Activated CD8-positive, alpha-beta memory T cell treated with anti-CD3 and anti-CD28 coated beads, Interleukin-2, amount 50 U/mL, for 48 hours (primary cell): ENCODE results near the gene CCL16.
"Not testable (repeated sequence)": the region's sequence is repeated elsewhere in the genome, so short reads cannot be mapped to it uniquely, and the experiment has no call there.

Source experiments
- DNase-seq: peaks from one replicate; pipeline ENCODE4 v3.0.0-alpha.2; 2020

CCL16 gene

DNA sequence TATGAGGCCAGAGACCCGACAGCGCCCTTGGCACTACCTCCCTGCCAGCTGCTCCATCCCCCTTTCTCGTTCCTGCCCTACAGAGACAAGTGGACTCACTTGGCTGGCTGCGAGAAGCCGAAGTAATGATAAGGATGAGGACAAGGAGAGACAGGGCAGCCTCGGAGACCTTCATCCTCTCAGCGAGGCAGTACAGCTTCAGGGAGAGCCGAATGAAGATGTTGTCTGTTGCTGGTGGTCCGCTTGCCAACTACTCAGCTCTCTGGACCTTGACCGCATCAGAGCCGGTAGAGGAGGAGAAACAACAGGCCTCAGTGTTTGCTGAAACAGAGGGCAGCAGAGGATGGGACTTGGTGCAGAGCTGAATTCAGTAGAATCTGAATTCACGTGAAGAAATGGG, at the start of gene CCL16:
TSS of gene CCL16 (minus strand) at position 252 of the 400 bp plus-strand sequence. CDS start at position 175, 77 bp downstream.
- no peak for DNase-seq

DNA sequence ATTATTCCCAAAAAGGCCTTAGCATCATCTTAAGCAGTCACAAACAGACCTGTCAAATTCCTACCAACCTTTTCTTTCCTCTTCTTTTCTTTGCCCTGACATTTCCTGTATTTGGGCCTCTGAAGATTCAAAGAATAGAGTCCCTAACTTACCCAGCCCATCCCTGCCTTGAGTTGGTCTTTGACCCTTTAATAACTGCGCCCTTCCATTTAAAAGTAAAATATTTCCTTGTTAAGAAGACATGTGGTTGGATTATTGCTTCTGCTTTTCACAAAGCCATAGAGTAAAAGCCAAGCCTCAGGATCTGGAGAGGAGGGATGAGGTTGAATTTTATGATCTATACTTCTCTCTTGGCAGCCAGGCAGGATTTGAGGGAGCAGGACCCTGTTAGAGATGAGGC, 49.7 kb upstream of the CCL16 start:
- no peak for DNase-seq

GRCh38 chr17:36027761-36028160, 46.5 kb upstream of the CCL16 start:
- no peak for DNase-seq

DNA sequence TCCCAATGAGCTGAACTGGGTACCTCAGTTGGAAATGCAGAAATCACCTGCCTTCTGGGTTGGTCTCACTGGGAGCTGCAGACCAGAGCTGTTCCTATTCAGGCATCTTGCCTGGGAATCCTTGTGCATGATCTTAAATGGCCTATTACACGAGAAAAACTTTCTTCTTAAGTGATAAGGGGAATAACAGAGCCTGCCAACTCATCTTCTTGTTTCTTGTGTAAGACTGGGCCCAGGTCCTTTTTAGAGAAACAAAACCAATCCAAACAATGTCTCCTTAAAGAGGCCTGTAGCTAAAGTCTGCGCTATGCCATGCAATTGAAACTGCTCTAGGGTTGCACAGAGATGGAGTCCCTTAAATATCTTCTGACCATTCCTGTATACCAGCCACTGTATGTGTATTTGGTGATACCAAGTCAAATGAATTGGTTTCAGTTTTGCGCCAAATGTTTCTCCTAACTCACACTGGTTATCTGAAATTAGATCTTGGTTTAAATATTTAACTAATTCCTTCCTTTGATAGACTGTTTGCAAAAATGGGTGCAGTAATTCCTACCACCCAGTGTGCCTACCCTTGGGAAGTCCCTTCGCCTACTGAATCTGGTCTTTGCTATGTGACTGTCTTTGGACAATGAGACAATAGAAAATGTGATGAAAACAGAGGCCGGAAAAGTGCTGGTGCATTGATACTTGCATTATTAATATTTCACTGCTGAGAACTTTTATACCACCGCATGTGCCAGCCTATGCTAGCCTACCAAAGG, 43.0 kb upstream of the CCL16 start:
- no peak for DNase-seq

GRCh38 chr17:36019423-36019822, 38.1 kb upstream of the CCL16 start:
- DNase-seq, result no peak

DNA sequence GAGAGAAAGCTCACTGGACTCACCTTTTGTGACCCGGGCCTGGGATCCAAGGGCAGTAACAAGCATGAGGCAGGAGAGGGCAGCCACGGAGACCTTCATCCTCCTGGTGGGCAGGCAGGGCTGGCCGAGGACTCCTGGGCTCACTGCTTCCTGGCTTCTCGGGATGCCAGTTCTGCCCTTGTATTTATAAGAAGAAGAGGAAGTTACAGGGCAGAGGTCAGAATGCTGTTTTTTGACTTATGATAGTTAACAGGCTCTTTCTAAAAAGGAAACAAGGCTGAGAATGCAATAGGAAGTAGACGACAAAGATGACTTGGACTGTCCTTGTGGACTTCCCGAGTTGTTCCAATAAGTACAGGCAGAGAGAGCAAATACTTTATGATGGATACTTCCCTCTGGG, 36.5 kb upstream of the CCL16 start, which contains the start of gene CCL23:
TSS of gene CCL23 (minus strand) at position 174 of the 400 bp plus-strand sequence. CDS start at position 99, 75 bp downstream.
- no peak for DNase-seq

DNA sequence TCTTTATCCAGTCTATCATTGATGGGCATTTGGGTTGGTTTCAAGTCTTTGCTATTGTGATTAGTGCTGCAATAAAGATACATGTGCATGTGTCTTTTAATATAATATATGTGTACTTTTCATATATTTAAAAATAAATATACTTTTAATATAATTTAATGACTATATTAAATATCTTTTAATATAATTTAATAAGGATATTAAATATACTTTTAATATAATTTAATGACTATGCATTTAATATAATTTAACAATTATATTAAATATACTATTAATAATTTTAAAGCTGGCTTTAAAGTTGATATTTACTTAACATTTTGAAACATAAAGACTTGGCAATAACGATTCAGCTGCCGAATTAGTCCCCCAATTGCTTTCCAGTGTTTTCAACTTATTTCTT, 35.3 kb upstream of the CCL16 start:
- DNase-seq, result no peak

DNA sequence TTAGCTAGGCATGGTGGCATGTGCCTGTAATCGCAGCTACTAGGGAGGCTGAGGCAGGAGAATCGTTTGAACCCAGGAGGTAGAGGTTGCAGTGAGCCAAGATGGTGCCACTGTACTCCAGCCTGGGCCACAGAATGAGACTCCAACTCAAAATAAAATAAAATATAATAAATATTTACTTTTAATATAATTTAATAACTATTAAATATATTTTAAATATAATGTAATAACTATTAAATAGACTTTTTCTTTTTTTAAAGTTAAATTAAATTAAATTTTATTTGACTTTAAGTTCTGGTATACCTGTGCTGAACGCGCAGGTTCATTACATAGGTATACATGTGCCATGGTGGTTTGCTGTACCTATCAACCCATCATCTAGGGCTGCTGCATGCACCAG, 34.6 kb upstream of the CCL16 start:
- DNase-seq, result not testable (repeated sequence)

DNA sequence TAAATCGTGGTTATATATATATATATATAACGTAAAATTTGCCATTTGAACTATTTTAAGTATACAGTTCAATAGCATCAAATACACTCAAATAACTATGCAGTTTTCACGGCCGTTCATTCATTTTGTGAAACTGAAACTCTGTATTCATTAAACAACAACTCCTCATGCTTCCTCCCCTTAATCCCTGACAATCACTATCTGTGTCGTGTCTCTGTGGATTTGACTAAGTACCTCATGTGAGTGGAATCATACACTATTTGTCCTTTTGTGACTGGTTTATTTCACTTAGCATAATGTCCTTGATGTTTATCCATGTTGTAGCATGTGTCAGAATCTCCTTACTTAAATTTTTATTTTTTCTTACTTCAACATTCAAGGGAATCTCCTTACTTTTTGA, 33.6 kb upstream of the CCL16 start:
- no peak for DNase-seq

- DNase-seq, result no peak
Measured at GRCh38 chr17:36011201-36011600, 29.9 kb upstream of the CCL16 start.

DNA sequence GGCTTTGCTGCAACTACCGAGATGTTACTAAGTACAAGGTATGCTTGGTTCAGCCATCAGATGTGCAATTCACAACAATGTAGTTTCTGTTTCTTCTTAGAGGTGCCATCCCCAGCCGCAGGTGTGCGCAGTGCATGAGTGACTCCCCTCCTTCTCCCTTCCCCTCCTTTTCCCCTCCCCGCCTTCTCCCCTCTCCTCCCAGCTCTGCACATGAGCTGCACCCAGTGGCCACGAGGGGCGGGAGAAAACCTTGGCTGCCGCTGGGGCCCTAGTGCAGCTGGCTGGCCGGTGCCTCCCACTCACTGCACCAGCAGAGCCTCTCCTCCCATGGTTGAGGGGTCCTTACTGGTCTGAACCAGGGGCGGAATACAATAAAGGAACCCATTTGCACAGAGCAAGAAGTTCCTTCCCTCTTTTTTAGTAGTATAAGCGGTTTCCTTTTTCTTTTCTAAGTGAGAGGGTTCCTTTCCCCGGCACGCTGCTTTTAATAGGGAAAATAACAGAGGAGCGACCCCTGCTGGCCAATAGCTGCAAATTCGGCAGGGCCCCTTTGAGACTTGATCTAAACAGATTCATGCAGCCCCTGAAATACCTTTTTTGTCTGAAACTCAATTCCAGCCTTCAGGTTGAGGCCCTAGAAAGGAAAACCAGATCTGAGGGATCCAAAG, 27.8 kb upstream of the CCL16 start:
- DNase-seq, result no peak

GRCh38 chr17:36004594-36005108, 23.4 kb upstream of the CCL16 start:
- no peak for DNase-seq

- no peak for DNase-seq
Measured at GRCh38 chr17:36002631-36003030, 21.3 kb upstream of the CCL16 start.

GRCh38 chr17:36001862-36002603, 20.7 kb upstream of the CCL16 start:
- no peak for DNase-seq

DNA sequence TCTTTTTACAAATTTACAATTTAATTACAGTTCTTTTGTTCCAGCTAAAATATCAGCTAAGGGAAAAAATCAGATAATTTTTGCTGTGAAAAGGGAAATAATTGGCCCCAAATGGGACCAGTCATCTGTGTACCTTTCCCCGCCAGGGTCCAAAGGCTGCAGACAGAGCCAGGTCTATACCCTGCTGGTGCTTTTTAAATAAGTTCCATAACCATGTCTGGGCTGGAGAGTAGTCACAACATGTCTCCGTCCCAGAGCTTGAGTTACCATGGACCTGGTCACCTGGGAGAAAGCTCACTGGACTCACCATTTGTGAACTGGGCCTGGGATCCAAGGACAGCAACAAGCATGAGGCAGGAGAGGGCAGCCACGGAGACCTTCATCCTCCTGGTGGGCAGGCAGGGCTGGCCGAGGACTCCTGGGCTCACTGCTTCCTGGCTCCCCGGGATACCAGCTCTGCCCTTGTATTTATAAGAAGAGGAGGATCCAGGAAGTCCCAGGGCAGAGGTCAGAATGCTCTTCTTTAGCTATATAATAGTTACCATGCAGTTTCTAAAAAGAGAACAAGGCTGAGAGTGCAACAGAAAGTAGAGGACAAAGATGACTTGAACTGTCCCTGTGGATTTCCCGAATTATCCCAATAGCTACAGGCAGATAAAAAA, 19.9 kb upstream of the CCL16 start, which contains the start of gene CCL15:
TSS of gene CCL15 (minus strand) at position 444 of the 662 bp plus-strand sequence. CDS start at position 383, 61 bp downstream.
- DNase-seq, result no peak

GRCh38 chr17:36000732-36001109, 19.4 kb upstream of the CCL16 start:
- DNase-seq, result no peak

- DNase-seq, result no peak
Measured at GRCh38 chr17:35998756-35999155, 17.5 kb upstream of the CCL16 start.

DNA sequence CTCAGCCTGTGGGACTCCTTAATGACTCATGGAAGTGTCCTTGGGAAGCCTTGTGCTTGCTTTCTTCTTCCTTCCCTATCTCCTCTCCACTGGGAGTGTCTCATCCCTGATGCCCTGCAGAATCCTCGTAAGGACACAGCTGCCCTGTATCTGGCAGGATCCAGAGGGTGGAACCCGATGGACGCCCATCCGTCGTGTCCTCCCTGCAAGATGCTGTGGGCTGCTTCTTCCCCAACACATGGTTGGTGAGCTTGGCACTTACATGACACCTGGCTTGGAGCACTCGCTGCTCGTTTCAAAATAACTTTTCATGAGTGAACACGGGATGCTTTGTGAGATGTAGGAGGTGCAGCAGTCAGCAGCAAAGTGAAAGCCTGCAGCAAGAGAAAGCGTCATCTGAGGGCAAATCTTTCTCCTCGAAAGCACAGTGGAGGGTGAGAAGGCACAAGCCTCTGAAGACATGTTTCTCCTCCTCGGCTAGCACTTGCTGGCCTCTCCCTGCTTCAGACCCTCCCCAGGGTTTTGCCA, 16.8 kb upstream of the CCL16 start:
- DNase-seq, result no peak

DNA sequence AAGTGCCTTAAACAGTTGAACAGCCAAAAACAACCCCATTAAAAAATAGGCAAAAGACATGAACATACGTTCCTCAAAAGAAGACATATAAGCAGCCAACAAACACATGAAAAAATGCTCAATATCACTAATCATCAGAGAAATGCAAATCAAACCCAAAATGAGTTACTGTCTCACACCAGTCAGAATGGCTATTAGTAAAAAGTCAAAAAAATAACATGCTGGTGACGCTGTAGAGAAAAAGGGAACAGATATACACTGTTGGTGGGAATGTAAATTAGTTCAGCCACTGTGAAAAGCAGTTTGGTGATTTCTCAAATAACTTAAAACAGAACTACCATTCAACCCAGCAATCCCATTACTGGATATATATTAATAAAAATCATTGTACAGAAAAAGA, 14.0 kb upstream of the CCL16 start:
- not testable (repeated sequence) for DNase-seq

GRCh38 chr17:35991075-35991474, 9.8 kb upstream of the CCL16 start:
- no peak for DNase-seq

GRCh38 chr17:35988164-35988563, 6.9 kb upstream of the CCL16 start:
- DNase-seq, result no peak

DNA sequence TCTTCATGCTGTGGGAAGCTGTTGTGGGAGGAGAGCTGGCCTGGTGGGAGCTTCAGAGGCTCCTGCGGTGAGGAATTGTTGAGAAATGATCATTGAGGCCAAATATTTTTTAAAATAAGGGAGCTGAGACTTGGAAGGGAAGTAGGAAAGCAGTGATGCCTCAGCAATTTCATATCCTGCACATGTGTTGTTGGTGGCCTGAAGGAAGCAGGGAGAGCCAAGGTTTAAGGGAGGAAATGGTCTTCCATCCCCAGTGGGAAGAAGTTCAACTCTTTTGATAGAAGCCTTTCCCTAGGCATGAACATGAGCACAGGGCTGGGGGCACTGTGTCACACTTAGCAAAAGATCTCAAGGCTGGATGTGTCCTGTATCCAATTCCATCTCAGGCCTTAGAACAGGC, 5.3 kb upstream of the CCL16 start, which contains the start of gene CCL14:
TSS of gene CCL14 (minus strand) at position 87 of the 400 bp plus-strand sequence. CDS start at position 7, 80 bp downstream.
- DNase-seq, result no peak
